ENCODE data around the gene RNF7. TPM values are rescaled to one million over a fixed set of nuclear protein-coding genes. Genes with fewer than 3 reads are reported as not detected.

The RNF7 gene
- total and polyA plus RNA-seq, 2 of the 13 experiments (the other 11 are each of a cell fraction or from before 2014, with no cell fraction given): 66.4 to 94.7 TPM

DNA sequence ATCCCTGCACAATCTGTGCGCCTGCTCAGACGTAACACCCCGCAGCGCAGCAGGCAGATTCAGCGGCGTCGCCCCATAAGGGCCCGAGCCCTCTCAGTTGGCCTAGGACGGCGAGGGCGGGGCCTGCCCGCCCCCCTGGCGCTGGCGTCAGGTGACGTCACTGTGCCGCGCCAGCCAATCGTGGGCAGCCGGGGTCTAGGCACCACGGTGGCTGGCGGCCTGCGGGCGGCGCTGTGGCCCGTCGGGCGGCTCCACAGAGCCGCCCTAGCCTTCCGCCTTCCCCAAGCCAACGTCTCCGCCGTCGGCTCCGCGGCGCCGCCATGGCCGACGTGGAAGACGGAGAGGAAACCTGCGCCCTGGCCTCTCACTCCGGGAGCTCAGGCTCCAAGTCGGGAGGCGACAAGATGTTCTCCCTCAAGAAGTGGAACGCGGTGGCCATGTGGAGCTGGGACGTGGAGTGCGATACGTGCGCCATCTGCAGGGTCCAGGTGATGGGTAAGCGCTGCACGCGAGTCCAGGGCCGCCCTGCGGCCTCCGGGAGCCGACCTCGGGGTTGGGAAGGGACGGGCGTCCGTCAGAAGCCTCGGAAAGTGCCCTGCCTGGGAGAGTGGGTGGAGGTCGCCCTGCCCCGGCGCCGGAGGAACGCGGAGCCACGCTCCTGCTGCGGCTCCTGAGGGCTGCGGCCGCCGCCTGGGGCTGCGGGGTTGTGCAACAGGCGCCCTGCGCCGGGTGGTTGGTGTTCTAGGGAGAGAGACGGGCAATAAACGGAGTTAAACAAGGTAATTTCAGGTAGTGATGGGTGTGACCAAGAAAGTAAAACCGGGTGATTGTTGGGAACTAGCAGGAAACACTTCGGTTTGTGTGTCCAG is at the start of gene RNF7 (continued):
- TF ChIP-seq, protein P1, sequence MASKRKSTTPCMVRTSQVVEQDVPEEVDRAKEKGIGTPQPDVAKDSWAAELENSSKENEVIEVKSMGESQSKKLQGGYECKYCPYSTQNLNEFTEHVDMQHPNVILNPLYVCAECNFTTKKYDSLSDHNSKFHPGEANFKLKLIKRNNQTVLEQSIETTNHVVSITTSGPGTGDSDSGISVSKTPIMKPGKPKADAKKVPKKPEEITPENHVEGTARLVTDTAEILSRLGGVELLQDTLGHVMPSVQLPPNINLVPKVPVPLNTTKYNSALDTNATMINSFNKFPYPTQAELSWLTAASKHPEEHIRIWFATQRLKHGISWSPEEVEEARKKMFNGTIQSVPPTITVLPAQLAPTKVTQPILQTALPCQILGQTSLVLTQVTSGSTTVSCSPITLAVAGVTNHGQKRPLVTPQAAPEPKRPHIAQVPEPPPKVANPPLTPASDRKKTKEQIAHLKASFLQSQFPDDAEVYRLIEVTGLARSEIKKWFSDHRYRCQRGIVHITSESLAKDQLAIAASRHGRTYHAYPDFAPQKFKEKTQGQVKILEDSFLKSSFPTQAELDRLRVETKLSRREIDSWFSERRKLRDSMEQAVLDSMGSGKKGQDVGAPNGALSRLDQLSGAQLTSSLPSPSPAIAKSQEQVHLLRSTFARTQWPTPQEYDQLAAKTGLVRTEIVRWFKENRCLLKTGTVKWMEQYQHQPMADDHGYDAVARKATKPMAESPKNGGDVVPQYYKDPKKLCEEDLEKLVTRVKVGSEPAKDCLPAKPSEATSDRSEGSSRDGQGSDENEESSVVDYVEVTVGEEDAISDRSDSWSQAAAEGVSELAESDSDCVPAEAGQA (IDR thresholded peaks at IDR 0.05; ENCODE audit: low read depth): peak; percentile 88
- TF ChIP-seq, protein P1 (CRISPR knock-in tag; IDR thresholded peaks at IDR 0.05; ENCODE audit: borderline replicate concordance): no peak
- TF ChIP-seq MYC (CRISPR knock-in tag; IDR thresholded peaks at IDR 0.05; ENCODE audit: borderline replicate concordance): peak; percentile 87
- TF ChIP-seq, protein P2, sequence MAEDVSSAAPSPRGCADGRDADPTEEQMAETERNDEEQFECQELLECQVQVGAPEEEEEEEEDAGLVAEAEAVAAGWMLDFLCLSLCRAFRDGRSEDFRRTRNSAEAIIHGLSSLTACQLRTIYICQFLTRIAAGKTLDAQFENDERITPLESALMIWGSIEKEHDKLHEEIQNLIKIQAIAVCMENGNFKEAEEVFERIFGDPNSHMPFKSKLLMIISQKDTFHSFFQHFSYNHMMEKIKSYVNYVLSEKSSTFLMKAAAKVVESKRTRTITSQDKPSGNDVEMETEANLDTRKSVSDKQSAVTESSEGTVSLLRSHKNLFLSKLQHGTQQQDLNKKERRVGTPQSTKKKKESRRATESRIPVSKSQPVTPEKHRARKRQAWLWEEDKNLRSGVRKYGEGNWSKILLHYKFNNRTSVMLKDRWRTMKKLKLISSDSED (CRISPR knock-in tag; IDR thresholded peaks at IDR 0.05): no peak
- peak; percentile 58; the same call in 1 of the 2 replicates for TF ChIP-seq HIVEP1 (CRISPR knock-in tag; IDR thresholded peaks at IDR 0.05)
- no peak for TF ChIP-seq HNRNPL (IDR thresholded peaks at IDR 0.05; ENCODE audit: low read depth, low read length)
- TF ChIP-seq ZKSCAN1 (IDR thresholded peaks at IDR 0.05; ENCODE audit: low read length): no peak
- peak; percentile 87; the same call in 1 of the 2 replicates for TF ChIP-seq CCDC6 (CRISPR knock-in tag; IDR thresholded peaks at IDR 0.05)
- TF ChIP-seq ZNF850 (CRISPR knock-in tag; conservative IDR thresholded peaks at IDR 0.05): no peak
- TF ChIP-seq ZNF33B (CRISPR knock-in tag; IDR thresholded peaks at IDR 0.05): 0 out of 2 replicates have a peak, but pooled peaks have one; percentile 34
- TF ChIP-seq, protein P3, sequence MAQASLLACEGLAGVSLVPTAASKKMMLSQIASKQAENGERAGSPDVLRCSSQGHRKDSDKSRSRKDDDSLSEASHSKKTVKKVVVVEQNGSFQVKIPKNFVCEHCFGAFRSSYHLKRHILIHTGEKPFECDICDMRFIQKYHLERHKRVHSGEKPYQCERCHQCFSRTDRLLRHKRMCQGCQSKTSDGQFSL (CRISPR knock-in tag; IDR thresholded peaks at IDR 0.05): peak; percentile 54; the same call in 1 of the 2 replicates
- 0 out of 2 replicates have a peak, but pooled peaks have one; percentile 64 for TF ChIP-seq PCBP1 (IDR thresholded peaks at IDR 0.05; ENCODE audit: borderline replicate concordance, low read depth, low read length)
- TF ChIP-seq, protein P4, sequence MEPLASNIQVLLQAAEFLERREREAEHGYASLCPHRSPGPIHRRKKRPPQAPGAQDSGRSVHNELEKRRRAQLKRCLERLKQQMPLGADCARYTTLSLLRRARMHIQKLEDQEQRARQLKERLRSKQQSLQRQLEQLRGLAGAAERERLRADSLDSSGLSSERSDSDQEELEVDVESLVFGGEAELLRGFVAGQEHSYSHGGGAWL (CRISPR knock-in tag; IDR thresholded peaks at IDR 0.05): peak; percentile 70
- TF ChIP-seq ZNF772 (CRISPR knock-in tag; IDR thresholded peaks at IDR 0.05): peak; percentile 57; the same call in 1 of the 2 replicates
- TF ChIP-seq, protein P5, sequence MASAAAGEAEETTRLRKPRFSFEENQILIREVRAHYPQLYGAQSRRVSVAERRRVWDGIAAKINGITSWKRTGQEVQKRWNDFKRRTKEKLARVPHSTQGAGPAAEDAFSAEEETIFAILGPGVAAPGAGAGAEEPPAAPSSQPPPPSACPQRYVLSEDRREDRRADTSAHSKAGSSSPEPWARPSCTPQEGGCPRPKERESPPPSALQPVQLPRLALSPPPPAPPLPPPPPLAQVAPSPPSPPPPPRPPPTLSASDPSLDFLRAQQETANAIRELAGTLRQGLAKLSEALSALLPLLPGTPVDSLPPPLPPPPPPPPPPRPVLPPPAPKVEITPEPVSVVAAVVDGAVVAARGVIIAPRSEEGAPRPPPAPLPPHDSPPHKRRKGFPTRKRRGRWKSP (CRISPR knock-in tag; IDR thresholded peaks at IDR 0.05): peak; percentile 85
- TF ChIP-seq, protein P6, sequence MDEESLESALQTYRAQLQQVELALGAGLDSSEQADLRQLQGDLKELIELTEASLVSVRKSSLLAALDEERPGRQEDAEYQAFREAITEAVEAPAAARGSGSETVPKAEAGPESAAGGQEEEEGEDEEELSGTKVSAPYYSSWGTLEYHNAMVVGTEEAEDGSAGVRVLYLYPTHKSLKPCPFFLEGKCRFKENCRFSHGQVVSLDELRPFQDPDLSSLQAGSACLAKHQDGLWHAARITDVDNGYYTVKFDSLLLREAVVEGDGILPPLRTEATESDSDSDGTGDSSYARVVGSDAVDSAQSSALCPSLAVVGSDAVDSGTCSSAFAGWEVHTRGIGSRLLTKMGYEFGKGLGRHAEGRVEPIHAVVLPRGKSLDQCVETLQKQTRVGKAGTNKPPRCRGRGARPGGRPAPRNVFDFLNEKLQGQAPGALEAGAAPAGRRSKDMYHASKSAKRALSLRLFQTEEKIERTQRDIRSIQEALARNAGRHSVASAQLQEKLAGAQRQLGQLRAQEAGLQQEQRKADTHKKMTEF (CRISPR knock-in tag; IDR thresholded peaks at IDR 0.05): peak; percentile 95
- peak; percentile 74; the same call in 1 of the 2 replicates for TF ChIP-seq ZNF879 (CRISPR knock-in tag; IDR thresholded peaks at IDR 0.05)
